Measurements from ENCODE around the gene PRAMEF9. TPM values are rescaled to one million over a fixed set of nuclear protein-coding genes. Genes with fewer than 3 reads are reported as not detected.

PRAMEF9 gene
- total RNA-seq, result not detected in 2 replicates

GRCh38 chr1:13171548-13171947, at the start of gene PRAMEF9:
Gene PRAMEF9, plus strand, starts transcription at chr1:13171848. Its CDS starts 3,433 bp downstream, at chr1:13175281.

GRCh38 chr1:13155909-13156308, 15.7 kb upstream of the PRAMEF9 start, which contains the start of gene PRAMEF26:
Gene PRAMEF26, minus strand, starts transcription at chr1:13156009. Its CDS starts 2,914 bp downstream, at chr1:13153095.

GRCh38 chr1:13165531-13165930, 6.1 kb upstream of the PRAMEF9 start, which contains the start of gene HNRNPCL4:
Gene HNRNPCL4, minus strand, starts transcription at chr1:13165631. Its CDS starts 164 bp downstream, at chr1:13165467.

DNA sequence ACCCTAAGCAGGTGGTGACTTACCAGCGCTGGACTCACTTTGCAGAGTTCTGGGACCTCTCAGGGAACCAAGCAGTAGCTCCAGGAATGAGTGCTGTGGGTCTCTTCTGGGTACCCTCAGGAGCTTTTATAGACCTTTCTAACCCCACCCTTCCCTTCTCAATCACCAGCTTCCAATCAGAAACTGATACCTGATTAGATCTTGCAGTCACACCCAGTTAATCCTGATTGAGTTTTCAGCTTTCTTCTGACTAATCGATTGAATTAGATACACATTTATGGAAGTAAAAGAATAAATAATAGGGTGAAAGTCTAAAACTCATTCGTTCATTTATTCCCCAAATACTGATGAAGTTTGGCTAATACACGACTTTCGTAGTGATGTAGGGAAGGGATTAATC, 29.7 kb downstream of the PRAMEF9 start, which contains the start of gene PRAMEF13:
Gene PRAMEF13 (minus strand): TSS at position 101 of the 400 bp plus-strand sequence. CDS start 1,820 bp downstream, outside the sequence.

GRCh38 chr1:13225675-13226204, 54.1 kb downstream of the PRAMEF9 start, which contains the start of gene PRAMEF18:
Gene PRAMEF18, minus strand, starts transcription at chr1:13226154. Its CDS starts 48 bp downstream, at chr1:13226106.

Other genes starting within 250 kb of the PRAMEF9 start
- gene PRAMEF6, start 224.3 kb upstream of the PRAMEF9 start, total RNA-seq, result not detected in 2 replicates
- not detected in 2 replicates for gene PRAMEF27, start 115.3 kb upstream of the PRAMEF9 start, total RNA-seq
- gene HNRNPCL3, start 111.1 kb upstream of the PRAMEF9 start, total RNA-seq, result not detected in 2 replicates
- not detected in 2 replicates for gene PRAMEF25, start 101.1 kb upstream of the PRAMEF9 start, total RNA-seq
- not detected in 2 replicates for gene HNRNPCL2, start 55.0 kb upstream of the PRAMEF9 start, total RNA-seq
- gene PRAMEF26, start 15.8 kb upstream of the PRAMEF9 start, total RNA-seq, result not detected in 2 replicates
- not detected in 2 replicates for gene HNRNPCL4, start 6.2 kb upstream of the PRAMEF9 start, total RNA-seq
- gene PRAMEF13, start 29.6 kb downstream of the PRAMEF9 start, total RNA-seq, result not detected in 2 replicates
- not detected in 2 replicates for gene PRAMEF18, start 54.3 kb downstream of the PRAMEF9 start, total RNA-seq
- not detected in 2 replicates for gene PRAMEF5, start 82.3 kb downstream of the PRAMEF9 start, total RNA-seq
- gene PRAMEF8, start 113.3 kb downstream of the PRAMEF9 start, total RNA-seq, result not detected in 2 replicates
- gene PRAMEF33, start 131.7 kb downstream of the PRAMEF9 start, total RNA-seq, result not detected in 2 replicates
- not detected in 2 replicates for gene PRAMEF15, start 143.7 kb downstream of the PRAMEF9 start, total RNA-seq
- gene PRAMEF14, start 175.3 kb downstream of the PRAMEF9 start, total RNA-seq, result not detected in 2 replicates
- gene PRAMEF19, start 200.1 kb downstream of the PRAMEF9 start, total RNA-seq, result not detected in 2 replicates
- not detected in 2 replicates for gene PRAMEF17, start 217.8 kb downstream of the PRAMEF9 start, total RNA-seq
- gene PRAMEF20, start 238.6 kb downstream of the PRAMEF9 start, total RNA-seq, result not detected in 2 replicates

All from epithelial cell of alveolus of lung (primary cell).